Stimulated activated naive CD4-positive, alpha-beta T cell treated with Interleukin-2 at 50 U/mL for 16 hours (primary cell): ENCODE data around the gene UQCR11.

Source experiments
- DNase-seq: peaks from one replicate; lab custom pipeline; 2025; lab: John Stamatoyannopoulos, UW

UQCR11 gene

DNA sequence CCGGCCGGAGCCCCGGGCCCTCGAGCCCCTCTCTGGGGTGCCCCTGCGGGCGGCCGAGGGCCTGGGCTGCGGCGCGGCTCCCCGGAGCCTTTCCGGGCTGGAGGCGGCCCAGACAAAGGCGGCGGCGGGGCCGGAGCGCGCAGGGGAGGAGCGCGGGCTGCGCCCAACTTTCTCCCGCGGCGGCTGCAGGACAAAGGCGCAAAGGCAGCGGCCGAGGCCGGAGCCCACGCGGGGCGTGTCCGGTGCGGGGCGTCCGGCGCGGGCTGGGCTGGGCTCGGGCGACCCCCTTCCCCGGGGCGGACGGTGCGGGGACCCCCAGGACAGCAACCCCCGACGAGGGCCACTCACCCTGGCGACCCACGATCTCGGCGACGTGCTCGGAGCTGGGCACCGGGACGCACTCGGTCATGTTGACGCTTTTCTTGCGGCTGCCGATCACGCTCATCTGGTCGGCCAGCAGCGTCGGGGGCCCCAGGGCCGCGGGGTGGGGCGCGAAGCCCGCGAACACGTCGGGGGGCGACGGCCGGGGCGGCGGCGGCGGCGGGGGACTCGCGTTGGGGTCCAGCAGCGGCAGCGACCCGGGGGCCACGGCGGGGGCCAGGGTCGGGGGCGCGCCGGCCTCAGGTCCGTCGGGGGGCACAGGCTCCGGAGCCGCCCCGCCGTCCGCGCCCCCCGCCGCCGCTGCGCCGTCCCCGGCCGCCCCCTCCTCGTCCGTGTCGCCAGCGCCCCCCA lies 38.0 kb downstream of the UQCR11 start:
- DNase-seq, result no peak

DNA sequence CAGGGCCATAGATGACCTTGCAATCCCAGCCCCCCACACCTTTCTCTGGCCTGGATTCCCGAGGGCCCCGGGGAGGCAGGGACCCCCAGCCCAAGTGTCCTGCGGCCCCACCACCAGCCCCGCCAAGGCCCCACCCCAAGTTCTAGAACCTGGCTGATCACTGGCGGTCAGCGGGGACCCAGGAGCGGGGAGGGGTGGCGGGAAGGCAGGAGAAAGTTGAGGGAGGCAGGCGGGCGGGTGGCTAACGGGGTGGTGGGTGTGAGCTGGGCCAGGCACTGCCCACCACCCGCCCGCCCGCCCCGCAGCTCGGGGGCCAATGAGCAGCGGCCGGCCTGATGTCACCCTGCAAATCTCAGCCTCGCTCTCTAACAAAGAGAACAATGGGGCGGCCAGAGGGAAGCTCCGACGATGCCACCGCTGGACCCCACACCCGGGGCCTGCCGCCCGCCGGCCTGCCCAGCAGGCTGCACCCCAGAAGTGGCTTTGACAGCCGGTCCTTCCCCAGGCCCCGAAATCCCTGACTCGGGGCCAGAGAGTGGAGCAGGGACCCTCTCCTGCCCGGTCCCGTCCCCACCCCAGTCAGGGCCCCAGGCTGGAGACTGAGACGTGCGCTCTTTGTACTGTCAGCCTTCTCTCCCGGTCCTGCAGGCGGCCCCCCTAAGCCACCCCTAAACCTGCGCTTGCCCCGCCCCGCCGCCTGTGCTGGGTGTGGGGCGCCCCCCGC lies 38.7 kb downstream of the UQCR11 start:
- no peak for DNase-seq

DNA sequence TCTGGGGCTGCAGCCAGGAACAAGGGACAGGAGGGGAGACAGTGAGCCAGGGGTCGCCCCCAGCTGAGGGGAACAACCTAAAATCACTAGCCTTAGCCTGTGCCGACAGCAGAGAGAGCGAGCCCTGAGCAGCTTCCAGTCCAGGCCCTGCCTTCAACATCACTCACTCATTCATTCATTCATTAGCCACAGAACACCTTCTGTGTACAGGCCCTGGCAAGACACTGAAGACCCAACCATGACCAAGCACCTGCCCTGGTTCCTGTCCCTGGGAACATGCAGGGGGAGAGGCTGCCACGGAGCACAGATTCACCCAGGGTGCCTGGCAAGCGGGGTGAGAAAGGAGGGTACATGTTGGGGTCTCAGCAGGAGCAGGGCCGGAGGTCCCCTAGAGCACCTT lies 42.0 kb downstream of the UQCR11 start:
- DNase-seq, result no peak

DNA sequence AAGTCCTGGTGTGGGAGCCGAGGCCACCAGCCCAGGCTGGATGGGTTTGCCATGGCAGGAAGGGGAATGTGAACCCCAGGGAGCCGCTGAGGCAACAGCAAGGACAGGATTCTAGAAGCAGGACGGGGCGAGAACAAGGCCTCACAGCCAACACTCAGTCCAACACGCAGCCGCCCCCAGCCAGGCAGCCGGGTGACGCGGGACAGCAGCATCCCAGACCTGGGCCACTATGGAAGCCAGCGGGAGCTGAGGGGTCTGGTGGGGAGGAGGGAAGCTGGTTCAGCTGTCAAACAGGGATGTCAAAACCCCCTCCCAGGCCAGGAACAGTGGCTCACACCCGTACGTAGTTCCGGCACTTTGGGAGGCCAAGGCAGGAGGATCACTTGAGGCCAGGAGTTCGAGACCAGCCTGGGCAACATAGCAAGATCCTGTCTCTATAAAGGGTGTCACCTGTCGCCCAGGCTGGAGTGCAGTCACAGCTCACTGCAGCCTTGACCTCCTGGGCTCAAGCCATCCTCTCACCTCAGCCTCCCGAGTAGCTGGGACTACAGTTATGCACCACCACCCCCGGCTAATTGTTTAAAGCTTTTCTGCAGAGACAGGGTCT lies 43.9 kb downstream of the UQCR11 start:
- DNase-seq, result no peak

DNA sequence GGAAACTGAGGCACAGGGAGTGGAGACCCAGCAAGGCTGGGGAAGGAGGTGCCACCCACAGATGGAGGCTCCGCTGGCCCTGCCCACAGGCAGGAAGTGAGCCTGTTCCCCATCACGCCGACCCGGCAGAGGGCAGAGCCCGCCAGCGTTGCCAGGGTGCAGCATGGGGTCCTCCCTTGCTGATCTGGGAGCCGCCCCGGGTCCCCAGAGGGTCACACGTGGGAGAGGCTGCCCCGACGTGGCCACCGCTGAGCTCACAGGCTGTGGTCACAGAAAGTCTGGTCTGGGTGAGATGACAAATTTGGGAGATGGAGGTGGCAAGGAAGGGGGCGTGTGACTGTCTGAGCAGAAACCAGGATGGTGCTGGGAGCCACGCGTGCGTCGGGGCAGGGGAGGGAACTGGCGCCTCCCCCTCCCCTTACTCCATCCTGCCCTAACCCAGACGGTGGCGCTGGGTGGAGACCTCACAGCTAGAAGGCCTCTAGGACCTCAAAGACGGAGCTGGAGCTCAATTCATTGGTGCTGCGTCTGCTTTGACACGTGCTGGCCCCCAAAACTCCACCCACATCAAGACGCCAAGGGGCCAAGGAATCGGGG lies 44.9 kb downstream of the UQCR11 start:
- no peak for DNase-seq

DNA sequence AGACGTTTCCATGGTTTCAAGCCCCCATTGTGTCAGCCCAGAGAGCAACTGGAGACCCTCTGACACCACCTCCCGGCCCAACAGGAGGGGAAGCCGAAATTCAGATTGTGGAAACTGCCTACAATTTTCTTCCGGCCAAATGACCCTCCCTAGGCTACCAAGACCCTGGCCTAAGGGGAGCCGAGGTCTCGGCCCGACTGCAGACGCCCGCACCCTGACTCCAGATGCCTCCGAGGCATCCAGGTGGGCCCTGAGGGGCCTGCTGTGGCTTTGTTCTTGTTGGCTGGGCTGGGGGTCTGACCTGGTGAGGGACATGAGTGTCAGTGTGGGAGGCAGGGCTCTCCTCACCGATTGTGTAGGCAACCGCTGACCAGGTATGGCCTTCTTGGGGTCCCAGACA lies 46.7 kb downstream of the UQCR11 start:
- DNase-seq, result no peak

DNA sequence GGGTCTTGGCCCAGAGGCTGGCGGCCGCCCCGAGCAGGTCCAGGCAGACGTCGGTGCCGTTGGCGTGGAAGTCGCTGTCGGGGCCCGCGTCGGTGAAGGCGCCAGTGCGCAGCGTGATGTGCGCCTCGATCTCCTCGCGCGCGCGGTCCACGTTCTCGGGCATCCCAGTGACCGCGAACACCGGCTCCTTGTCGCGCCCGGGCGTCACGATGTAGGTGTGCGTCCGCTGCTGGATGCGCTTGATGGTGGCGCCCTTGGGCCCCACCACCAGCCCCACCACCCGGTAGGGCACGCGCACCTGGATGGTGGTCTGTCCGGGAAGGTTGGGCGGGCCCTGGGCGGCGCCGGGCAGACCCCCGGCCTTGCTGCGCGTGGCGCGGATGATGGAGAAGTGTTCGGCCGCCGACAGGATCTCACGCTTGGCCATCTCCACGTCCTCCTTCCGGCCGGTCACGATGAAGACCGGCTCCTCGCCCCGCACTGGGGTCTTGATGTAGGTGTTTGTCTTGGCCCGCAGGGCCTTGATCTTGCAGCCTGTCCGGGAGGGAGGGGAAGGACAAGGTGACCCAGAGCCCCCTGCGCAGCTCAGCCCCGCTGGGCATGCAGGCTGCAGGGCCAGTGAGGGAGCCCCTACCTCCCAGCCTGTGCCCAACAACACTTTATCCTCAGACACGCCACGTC lies 48.7 kb downstream of the UQCR11 start:
- no peak for DNase-seq

DNA sequence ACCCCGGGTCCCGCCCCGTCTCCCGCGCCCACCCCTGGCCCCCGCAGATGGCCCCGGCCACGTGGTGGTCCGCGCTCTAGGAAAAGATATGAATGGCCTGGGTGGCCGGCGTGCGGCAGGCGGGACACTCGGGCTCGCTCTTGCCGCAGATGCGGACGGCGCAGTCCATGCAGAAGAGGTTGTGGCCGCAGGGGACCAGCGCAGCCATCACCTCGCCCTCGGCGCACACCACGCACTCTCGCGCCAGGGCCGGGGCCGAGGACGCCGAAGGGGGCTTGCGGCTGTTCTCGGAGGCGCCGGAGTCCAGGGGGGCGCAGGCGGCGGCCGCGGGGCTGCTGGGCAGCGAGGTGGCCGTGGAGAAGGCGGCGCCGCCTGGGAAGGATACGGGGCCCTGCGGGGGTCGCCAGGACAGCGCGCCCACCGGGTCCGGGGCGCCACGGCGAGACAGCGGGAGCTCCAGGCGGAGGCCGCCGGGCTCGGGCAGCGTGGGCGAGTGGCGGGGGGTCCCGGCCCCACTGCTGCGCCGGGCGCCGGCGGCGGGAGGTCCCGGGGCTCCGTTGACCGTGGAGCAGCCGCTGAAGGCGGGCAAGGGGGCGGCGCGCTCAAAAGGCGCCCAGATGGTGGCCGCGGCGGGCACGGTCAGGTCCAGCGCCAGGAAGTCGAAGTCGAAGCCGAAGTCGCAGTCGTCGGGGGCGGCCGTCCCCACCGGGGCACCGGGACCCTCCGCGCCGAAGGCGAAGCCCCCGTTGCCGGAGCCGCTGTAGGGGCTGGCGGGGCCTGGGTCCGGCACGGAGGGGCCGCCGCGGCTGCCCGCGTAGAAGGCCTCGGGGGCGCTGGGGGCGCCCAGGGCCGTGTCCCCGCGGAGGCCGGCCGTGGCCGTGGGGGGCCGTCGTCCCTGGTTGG lies 49.5 kb downstream of the UQCR11 start:
- DNase-seq, result no peak

DNA sequence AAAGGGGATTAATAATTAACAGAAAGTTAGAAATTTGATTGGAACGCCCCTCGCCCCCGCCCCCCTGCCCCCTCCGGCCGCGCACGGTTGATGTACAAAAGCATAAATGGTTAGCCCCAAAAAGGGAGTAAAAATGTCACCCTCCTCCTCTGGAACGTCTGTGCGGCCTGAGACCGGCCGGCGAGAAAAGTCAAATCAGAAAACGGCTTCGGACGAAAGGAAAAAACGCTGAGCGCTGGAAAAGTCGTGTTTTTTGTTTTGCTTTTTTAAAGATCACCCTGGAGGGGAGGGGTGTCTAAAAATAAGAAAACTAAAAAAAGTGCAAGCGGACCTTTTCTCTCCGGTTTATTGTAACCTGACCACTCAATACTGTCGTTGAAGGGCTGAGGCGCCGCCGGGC lies 50.3 kb downstream of the UQCR11 start:
- DNase-seq, result no peak

DNA sequence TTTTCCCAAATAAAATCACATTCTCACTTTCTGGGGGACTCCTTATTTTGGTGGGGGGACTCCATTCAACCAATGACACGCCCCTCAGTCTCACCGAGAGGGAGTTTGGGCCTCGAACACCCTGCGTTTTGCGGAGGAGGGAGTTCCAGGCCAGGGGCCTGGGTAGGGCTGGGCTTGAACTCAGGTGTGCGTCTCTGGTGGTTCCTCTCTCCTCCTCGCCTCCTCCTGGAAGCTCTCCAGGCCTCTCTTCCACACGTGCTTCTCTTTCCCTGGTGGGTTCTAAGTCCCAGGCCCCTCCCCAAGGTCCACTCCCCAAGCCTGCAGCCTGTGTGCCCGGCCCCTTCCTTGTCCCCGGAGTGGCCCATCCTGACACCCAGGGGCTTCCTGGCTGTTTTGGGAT lies 51.8 kb downstream of the UQCR11 start:
- no peak for DNase-seq

DNA sequence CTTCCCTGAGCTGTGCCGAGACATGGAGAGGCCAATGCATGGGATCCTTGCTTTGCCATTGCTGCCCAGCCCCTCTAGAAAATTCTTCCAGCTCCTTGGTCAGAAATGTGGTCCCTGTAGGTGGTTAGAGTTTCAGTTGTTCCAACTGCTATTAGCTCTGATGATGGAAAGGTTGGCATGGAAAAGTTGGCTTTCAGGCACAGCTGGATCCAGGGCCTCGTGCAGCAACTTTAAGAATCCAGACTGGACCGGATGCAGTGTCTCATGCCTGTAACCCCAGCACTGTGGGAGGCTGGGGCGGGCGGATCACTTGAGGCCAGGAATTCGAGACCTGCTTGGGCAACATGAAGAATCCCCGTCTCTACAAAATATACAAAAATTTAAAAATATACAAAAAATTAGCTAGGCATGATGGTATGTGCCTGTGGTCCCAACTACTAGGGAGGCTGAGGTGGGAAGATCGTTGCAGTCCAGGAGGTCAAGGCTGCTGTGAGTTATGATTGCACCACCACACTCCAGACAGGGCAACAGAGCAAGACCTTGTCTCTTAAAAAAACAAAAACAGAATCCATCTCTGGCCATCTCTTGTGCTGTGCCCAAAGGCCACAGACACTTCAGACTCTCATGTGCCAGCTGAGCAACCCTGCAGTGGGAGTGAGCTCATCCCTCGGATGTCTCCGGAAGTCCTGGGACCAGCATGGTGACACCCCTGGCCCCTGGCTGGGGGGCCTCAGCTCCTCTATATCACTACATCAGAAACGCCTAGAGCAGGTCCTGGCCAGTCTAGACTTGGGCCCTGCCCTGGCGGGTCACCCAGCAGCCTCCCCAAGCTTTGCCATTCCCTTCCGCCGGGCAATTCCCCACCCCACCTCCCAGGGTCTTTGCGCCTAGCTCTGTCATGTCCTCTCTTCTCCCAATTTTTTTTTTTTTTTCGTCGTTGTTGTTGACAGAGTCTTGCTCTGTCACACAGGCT lies 53.9 kb downstream of the UQCR11 start:
- DNase-seq, result no peak

DNA sequence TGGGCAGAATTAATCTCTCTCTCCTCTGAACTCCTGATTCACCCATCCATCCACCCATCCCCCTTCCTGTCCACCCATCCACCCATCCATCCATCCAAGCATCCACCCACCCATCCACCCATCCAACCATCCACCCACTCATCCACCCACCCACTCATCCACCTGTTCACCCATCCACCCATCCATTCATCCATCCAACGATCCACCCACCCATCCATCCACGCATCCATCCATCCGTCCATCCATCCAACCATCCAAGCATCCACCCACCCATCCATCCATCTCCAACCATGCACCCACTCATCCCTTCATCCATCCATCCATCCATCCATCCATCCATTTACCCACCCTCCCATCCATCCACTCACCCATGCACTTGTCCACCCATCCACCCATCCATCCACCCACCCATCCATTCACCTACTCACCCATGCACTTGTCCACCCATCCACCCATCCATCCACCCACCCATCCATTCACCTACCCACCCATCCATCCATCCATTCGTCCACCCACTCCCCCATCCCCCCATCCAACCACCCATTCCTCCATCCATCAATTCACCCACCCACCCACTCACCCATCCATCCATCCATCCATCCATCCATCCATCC lies 55.8 kb downstream of the UQCR11 start:
- no peak for DNase-seq
